HCT116 (cell line): ENCODE data around the gene HES1. TPM values are rescaled to one million over a fixed set of nuclear protein-coding genes. Genes with fewer than 3 reads are reported as not detected.

ENCODE experiments used
- ATAC-seq: fragments of 200-7000 bp; cut with Tn5 transposase; 2 replicates; pipeline ENCODE4 v1.9.1; 2020; ENCODE audit warnings: mild to moderate bottlenecking, moderate library complexity
- BruUV-seq: library from RNA; stranded (reverse); fragments of 400-500 nt; replicated peaks from 2 replicates; lab custom pipeline; 2021; lab: Mats Ljungman, UMichigan
- CTCF ChIA-PET: fragments of 300-600 bp; sonication (Branson Sonifier 250); formaldehyde crosslinking; loops from one replicate; lab custom pipeline; 2021; ENCODE audit warnings: antibody characterized with exemption; lab: Charles Lee
- POLR2A ChIA-PET: fragments of 300-600, 350-600 bp; sonication (Branson Sonifier 250); formaldehyde crosslinking; loops from one replicate; lab custom pipeline; 2021; ENCODE audit warnings: antibody characterized with exemption; lab: Charles Lee
- RAD21 ChIA-PET, 2 experiments: fragments of 300-600 bp; sonication (Branson Sonifier 250); formaldehyde crosslinking; loops; one replicate each; lab custom pipeline; 2023; ENCODE audit warnings: low total read pairs in 2 of 2; ENCODE audit not compliant: uncharacterized antibody in 2 of 2, unreplicated experiment in 2 of 2, low non-redundant PET in 1 of 2; lab: Charles Lee
- DNase-seq: peaks from one replicate; pipeline ENCODE4 v3.0.0-alpha.2; 2010; ENCODE audit warnings: low read depth, low spot score
- H2AFZ ChIP-seq: fragments of 200-600 bp; shearing (Covaris generic), sonication (generic); 2 replicates; pipeline ENCODE4 v1.6.1; 2017; ENCODE audit warnings: low read depth, mixed run types, mixed read lengths, antibody characterized with exemption, low read length; ENCODE audit not compliant: poor library complexity, severe bottlenecking
- H3K27ac ChIP-seq: 2 replicates; pipeline ENCODE4 v1.5.1; 2012; ENCODE audit warnings: low read depth, low read length
- H3K27me3 ChIP-seq: fragments of 200-600 bp; sonication (generic); 2 replicates; pipeline ENCODE4 v1.6.1; 2016; ENCODE audit warnings: mixed run types, low read length, mixed read lengths; ENCODE audit not compliant: insufficient read depth
- H3K36me3 ChIP-seq, 2 experiments: fragments of 200-500 bp in 1 of 2; fragments of 200-600 bp in 1 of 2; sonication (Bioruptor generic) in 1 of 2; sonication (generic) in 1 of 2; 2 replicates each; pipeline versions ENCODE4 v1.5.1 to v1.6.1; 2014 to 2016; ENCODE audit warnings: low read length in 2 of 2, inconsistent platforms in 1 of 2, mixed read lengths in 1 of 2, mixed run types in 1 of 2; ENCODE audit not compliant: insufficient read depth in 2 of 2, control insufficient read depth in 1 of 2
- H3K4me1 ChIP-seq, 2 experiments: fragments of 200-600 bp in 1 of 2; sonication (generic) in 1 of 2; 2 replicates each; pipeline versions ENCODE4 v1.5.1 to v1.6.1; 2012 to 2017; ENCODE audit warnings: low read length in 2 of 2, inconsistent platforms in 1 of 2, mild to moderate bottlenecking in 1 of 2, mixed read lengths in 1 of 2, mixed run types in 1 of 2, moderate library complexity in 1 of 2; ENCODE audit not compliant: insufficient read depth in 2 of 2, control insufficient read depth in 1 of 2
- H3K4me2 ChIP-seq: fragments of 200-600 bp; sonication (generic); 2 replicates; pipeline ENCODE4 v1.6.1; 2017; ENCODE audit warnings: mixed run types, low read length, mixed read lengths
- H3K4me3 ChIP-seq, 2 experiments: fragments of 200-600 bp in 1 of 2; sonication (generic) in 1 of 2; replicated peaks in 1 of 2; 2 replicates each; pipeline ENCODE4 v1.5.1; 2011 to 2016; ENCODE audit warnings: low read length in 2 of 2, control low read depth in 1 of 2, low read depth in 1 of 2, mild to moderate bottlenecking in 1 of 2, mixed read lengths in 1 of 2, mixed run types in 1 of 2
- H3K79me2 ChIP-seq: fragments of 200-600 bp; sonication (generic); 2 replicates; pipeline ENCODE4 v1.6.1; 2017; ENCODE audit warnings: mild to moderate bottlenecking, mixed run types, low read length, moderate library complexity, mixed read lengths; ENCODE audit not compliant: insufficient read depth
- H3K9ac ChIP-seq: fragments of 200-600 bp; sonication (generic); 2 replicates; pipeline ENCODE4 v1.6.1; 2016; ENCODE audit warnings: low read length, mixed read lengths
- H3K9me2 ChIP-seq: fragments of 200-600 bp; sonication (generic), shearing (Covaris generic); 2 replicates; pipeline ENCODE4 v1.6.1; 2017; ENCODE audit warnings: mixed run types, mild to moderate bottlenecking, moderate library complexity; ENCODE audit not compliant: insufficient read depth
- H3K9me3 ChIP-seq, 2 experiments: fragments of 200-500 bp in 1 of 2; fragments of 200-600 bp in 1 of 2; sonication (Bioruptor generic) in 1 of 2; sonication (generic) in 1 of 2; 2 replicates each; pipeline ENCODE4 v1.6.1; 2014 to 2017; ENCODE audit warnings: low read length in 2 of 2, mixed read lengths in 2 of 2, inconsistent platforms in 1 of 2, low read depth in 1 of 2, mild to moderate bottlenecking in 1 of 2, mixed run types in 1 of 2, moderate library complexity in 1 of 2; ENCODE audit not compliant: control insufficient read depth in 1 of 2, insufficient read depth in 1 of 2
- H4K20me1 ChIP-seq: fragments of 200-600 bp; sonication (generic), shearing (Covaris generic); 2 replicates; pipeline ENCODE4 v1.6.1; 2017; ENCODE audit warnings: mixed run types, mild to moderate bottlenecking, moderate library complexity; ENCODE audit not compliant: insufficient read depth
- ELF1 ChIP-seq: IDR thresholded peaks from 2 replicates; pipeline ENCODE4 v1.6.1; 2012; ENCODE audit warnings: low read depth, borderline replicate concordance
- SRF ChIP-seq: IDR thresholded peaks from 2 replicates; pipeline ENCODE4 v1.6.1; 2012; ENCODE audit warnings: low read depth
- ZBTB33 ChIP-seq: IDR thresholded peaks from 2 replicates; pipeline ENCODE4 v1.6.1; 2011; ENCODE audit warnings: mild to moderate bottlenecking, low read length, moderate library complexity; ENCODE audit not compliant: insufficient replicate concordance; ENCODE audit errors: extremely low read depth
- intact Hi-C: fragments of 100-400 bp; cut with micrococcal nuclease; formaldehyde crosslinking; loops from 2 replicates; pipeline ENCODE4 v1.10.0; 2022
- total RNA-seq: library from RNA; stranded (reverse); gene quantifications from one replicate; pipeline ENCODE4 v1.2.1, GENCODE V29; 2021; ENCODE audit not compliant: unreplicated experiment
- TF ChIP-seq, protein P1 (sequence below): IDR thresholded peaks from 2 replicates; pipeline ENCODE4 v1.6.1; 2012

HES1 gene
- total RNA-seq, 1 experiment from 2014 or later = 32.9 TPM

DNA sequence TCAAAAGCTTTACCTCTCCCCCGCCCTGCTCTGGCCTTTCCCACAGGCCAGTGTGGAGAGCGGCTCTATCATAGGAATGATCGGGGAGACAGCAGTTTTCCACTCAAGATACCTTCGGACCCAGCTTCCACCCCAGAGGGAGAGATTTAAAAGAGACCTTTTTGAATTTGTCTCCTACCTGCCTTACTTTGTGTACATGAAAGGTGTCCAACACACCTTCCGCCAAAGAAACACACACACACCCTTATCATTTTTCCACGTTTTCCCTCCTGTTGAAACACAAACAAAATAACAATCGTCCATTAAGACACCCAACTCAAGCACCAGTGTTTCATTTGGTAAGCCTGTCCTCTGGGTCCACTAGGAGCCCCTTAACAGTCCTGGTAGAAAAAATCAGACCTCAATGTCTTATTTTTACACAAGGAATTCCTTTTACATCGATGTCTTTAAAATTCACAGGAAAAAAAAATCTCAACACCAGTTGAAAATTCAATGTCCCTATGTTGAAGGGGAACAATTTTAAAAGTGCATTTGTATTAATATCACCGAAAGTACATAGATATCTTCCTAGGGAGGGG is 4.0 kb downstream of the HES1 start:
- H3K27me3 ChIP-seq = no peaks in the 10 kb centered on the region
- H4K20me1 ChIP-seq = no peaks in the 10 kb centered on the region
- H3K4me2 ChIP-seq = peak overlapping the region; percentile 98
- RAD21 ChIA-PET = interaction anchor here (0.7 to 1.0 kb wide), 4 partner anchors 18 to 359 kb away, joined by 3 to 8 read pairs (median 4); no protein-coding TSS in a partner anchor
- no peaks in the 10 kb centered on the region for H3K36me3 ChIP-seq
- no peak for TF ChIP-seq ELF1
- TF ChIP-seq SRF = no peak
- TF ChIP-seq, protein P1, sequence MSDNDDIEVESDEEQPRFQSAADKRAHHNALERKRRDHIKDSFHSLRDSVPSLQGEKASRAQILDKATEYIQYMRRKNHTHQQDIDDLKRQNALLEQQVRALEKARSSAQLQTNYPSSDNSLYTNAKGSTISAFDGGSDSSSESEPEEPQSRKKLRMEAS = no peak
- no peak for TF ChIP-seq ZBTB33
- TF ChIP-seq, all 23 proteins: peak for 0
- intact Hi-C loops = loop anchor here (5.0 to 10.0 kb wide), 3 partner anchors 68 to 535 kb away; no protein-coding TSS in a partner anchor
- POLR2A ChIA-PET = interaction anchor here (0.6 to 1.9 kb wide), 7 partner anchors 131 to 359 kb away, joined by 3 to 10 read pairs (median 4); no protein-coding TSS in a partner anchor
- H3K4me3 ChIP-seq = peak overlapping the region in 1 of 2 experiments; percentile 10; a peak in 1 of 4 replicates
- H3K9me3 ChIP-seq = no peaks in the 10 kb centered on the region
- no peak overlapping the region for H2AFZ ChIP-seq
- ATAC-seq = no peak
- peaks cover 62 to 81% of the 10 kb centered on the region in 2 experiments for H3K4me1 ChIP-seq
- peaks cover 14% of the 10 kb centered on the region; the same call in 1 of the 2 replicates for H3K79me2 ChIP-seq
- DNase-seq = no peak
- CTCF ChIA-PET = interaction anchor here (0.7 to 6.4 kb wide), 4 partner anchors 9 to 358 kb away, joined by 3 to 46 read pairs (median 5); no protein-coding TSS in a partner anchor
- H3K9me2 ChIP-seq = no peaks in the 10 kb centered on the region
- no TSS peak for BruUV-seq
- peak overlapping the region; percentile 91 for H3K27ac ChIP-seq
- peak overlapping the region; percentile 91 for H3K9ac ChIP-seq
